ENCODE results near the gene ZNF775.

ZNF775 gene

GRCh38 chr7:150431839-150432658 is 52.9 kb downstream of the ZNF775 start:
- H3K27ac ChIP-seq: no peak overlapping the region
- TF ChIP-seq CTCF (conservative IDR thresholded peaks at IDR 0.05): no peak

DNA sequence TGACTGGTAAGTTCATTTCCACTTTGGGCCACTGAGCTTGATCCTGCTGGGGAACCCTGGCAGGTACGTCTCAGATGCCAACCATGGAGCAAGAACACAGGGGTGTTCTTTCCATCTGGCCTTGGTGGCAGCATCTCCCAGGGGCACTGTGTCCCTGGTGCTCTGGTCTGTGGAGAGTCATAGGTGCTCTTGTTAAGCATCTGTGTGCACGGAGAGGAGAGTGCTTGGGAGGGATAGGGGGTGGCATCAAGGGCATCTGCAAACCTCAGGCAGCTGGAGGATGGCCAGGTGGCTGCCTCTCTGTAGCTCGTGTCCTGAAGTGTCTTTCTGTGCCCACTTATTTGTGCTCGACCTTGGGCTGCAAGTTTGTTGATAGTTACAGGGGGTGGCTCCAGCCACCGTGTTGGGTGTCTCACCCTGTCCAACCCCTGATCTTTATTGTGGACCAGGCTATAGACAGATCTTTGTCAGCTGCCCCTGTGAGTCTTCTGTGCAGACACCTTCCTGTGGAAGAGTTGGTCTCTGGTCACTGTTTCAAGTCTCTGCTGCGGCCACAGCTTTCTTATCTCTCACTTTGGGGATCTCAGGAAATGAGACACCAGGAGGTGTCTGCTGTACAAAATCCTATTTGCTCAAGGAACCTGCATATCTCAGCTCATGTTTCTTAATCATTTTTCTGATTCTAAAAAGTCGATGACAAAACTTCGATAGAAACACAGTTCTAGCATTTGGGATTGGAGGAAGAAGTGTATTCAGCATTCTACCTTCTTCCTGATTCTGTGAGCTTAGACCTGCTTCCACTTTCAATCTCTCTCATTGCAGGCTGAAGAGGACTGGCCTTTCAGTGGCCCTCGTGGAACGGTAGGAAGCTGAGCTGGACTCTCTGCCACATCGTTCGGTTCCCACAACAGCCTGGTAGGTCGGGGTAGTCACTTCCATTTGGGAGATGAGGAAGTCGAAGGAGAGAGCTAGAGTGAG is 54.1 kb downstream of the ZNF775 start:
- no peak for TF ChIP-seq CTCF (conservative IDR thresholded peaks at IDR 0.05)
- H3K27ac ChIP-seq: no peak overlapping the region

- no peak for TF ChIP-seq CTCF (conservative IDR thresholded peaks at IDR 0.05)
- no peak overlapping the region for H3K27ac ChIP-seq
Observed at GRCh38 chr7:150434240-150434639, 55.1 kb downstream of the ZNF775 start.

GRCh38 chr7:150435047-150435389 is 55.9 kb downstream of the ZNF775 start:
- no peak for TF ChIP-seq CTCF (conservative IDR thresholded peaks at IDR 0.05)
- no peak overlapping the region for H3K27ac ChIP-seq

DNA sequence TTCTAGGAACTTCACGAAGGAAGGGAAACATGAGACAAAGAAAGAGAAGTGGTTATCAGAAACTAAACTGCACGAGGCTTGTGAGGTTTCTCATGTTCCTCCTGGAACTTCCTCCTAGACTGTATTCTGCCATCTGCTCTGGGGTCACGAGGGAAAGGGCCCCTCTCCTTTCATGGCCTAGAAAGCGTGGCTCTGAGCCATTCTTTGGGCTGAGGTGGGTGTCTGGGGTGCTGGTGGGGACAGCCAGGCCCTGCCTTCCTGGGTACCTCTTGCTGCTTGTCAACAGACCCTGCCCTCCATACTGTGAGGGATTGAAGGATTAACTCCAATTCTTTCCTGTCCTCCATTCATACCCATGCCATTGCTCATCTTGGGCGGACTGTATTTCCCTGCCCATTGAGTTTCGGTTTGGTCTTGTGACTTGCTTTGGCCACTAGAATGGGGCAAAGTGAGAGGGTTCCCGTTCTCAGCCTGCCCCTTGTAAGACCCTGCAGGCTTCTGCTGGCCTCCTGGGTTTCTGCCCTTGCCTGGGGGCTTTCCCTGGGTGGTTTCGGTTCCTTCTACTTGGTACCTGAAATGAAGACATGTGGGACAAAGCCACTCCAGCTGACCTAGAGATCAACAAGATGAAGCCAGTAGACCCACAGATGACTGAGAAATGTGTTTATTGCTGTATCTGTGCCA is 56.4 kb downstream of the ZNF775 start:
- no peak overlapping the region for H3K27ac ChIP-seq
- TF ChIP-seq CTCF (conservative IDR thresholded peaks at IDR 0.05): no peak

DNA sequence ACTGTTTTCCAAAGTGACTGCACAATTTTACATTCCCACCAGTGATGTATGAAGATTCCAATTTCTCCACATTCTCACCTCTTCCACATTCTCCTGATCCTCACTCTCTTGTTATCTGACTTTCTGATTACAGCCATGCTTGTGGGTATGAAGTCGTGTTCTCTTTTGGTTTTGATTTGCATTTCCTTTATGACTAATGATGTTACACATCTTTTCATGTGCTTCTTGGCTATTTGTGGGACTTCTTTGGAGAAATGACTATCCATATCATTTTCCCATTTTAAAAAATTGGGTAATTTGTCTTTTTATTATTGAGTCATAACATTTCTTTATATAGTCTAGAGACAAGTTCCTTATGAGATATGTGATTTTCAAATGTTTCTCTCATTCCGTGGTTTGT is 60.8 kb downstream of the ZNF775 start:
- no peak for TF ChIP-seq CTCF (conservative IDR thresholded peaks at IDR 0.05)
- no peak overlapping the region for H3K27ac ChIP-seq

DNA sequence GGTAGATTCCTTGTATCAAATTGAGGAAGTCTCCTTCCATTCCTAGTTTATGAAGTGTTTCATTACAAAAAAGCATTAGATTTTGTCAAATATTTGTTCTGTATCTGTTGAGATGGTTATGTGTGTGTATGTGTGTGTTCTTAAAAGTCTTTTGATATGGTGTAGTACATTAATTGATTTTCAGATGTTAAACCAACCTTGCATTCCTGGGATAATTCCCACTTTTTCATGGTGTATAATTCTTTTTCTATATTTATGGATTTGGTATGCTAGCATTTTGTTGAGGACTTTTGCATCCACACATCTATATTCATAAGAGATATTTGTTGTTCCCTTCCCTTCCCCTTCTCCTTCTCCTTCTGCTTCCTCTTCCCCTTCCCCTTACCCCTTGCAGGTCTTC is 62.4 kb downstream of the ZNF775 start:
- no peak for TF ChIP-seq CTCF (conservative IDR thresholded peaks at IDR 0.05)

More for the DNA sequence above, 62.4 kb downstream of the ZNF775 start:
- H3K27ac ChIP-seq: no peak overlapping the region

All from VCaP (cell line).